Heart left ventricle (tissue), 13 donors: Measurements from ENCODE around the gene AGBL3.

Source experiments
- POLR2A ChIP-seq, 2 donors: fragments of 450-650 bp; IDR thresholded peaks; one replicate each; pipeline ENCODE4 v1.6.1; 2017; ENCODE audit warnings: antibody characterized with exemption in 2 of 2, mild to moderate bottlenecking in 2 of 2, moderate library complexity in 2 of 2
- TF ChIP-seq, protein P1 (sequence below), 12 donors: fragments of 200-600 bp; sonication (generic) in 4 of 12; IDR thresholded peaks; one replicate each; pipeline versions ENCODE4 v1.5.0 to v1.8.0; 2018 to 2022; ENCODE audit warnings: antibody characterized with exemption in 12 of 12, mild to moderate bottlenecking in 5 of 12
- donor health status: ischemic (EF 13 %, LVEDD 7.1; RV severe dilation, severe dysfunction).
- donor health status: DM: no; HTN: yes; CAD: no.
- donor health status: DM: no; HTN: no; CAD: no.
- donor health status: ischemic (EF 25% LVEDD 6.9; RV normal size, moderate dysfunction).
- donor health status: ischemic (EF 25% LVEDD 5.7; RV mildly dilated, moderate dysfunction).
- donor health status: ischemic (EF 35%, LVEDD 5.7; RV mildly dilated, moderate dysfunction).
- donor health status: nonischemic (EF 11% LVEDD 7.7; RV severe dilation, severe dysfunction).
- donor health status: DM: yes; HTN: yes; CAD: no.
- donor health status: PGD.
- donor health status: ischemic (EF 29% LVEDD 5.4; RV normal size, mild dysfunction).
- donor health status: nonischemic (EF 23%, LVEDD 6.1; RV moderate dilation, normal function).

DNA sequence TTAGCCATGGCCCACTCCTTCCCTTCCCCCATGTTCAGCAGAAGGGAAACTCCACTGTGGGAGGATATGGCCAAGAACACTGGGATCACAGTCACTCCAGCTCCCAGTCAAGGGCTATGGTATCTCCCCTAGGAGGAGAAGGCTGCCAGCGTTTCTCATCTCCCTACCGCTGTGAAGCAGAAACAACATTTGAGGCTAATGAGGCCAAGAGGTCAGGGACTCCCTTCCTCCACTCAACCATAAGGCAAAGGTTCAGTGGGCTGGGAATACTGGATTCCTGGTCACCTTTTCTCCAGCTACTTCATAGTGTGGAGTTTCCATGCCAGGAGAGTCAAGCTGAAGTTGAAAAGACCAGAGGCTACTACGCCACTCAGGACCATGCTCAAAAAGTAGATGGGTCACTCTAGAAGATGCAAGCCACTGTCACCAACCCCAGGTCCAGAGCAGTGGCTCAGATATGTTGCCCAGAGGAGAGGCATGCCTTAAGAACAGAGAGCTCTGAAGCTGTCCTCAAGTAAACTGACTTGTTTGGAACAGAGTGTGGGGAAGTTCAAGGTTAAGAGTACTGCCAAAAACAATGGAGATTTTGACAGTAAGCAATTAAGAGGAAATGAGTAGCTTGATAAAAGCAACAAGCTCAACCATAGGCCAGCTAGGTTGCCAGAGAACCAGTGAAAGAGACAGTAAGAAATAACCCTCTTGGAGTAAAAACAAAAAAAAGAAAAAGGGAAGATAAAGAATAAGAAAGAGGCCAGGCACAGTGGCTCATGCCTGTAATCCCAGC is 157.8 kb downstream of the AGBL3 start:
- no peak for TF ChIP-seq POLR2A (IDR thresholded peaks at IDR 0.05)
- TF ChIP-seq, protein P1, sequence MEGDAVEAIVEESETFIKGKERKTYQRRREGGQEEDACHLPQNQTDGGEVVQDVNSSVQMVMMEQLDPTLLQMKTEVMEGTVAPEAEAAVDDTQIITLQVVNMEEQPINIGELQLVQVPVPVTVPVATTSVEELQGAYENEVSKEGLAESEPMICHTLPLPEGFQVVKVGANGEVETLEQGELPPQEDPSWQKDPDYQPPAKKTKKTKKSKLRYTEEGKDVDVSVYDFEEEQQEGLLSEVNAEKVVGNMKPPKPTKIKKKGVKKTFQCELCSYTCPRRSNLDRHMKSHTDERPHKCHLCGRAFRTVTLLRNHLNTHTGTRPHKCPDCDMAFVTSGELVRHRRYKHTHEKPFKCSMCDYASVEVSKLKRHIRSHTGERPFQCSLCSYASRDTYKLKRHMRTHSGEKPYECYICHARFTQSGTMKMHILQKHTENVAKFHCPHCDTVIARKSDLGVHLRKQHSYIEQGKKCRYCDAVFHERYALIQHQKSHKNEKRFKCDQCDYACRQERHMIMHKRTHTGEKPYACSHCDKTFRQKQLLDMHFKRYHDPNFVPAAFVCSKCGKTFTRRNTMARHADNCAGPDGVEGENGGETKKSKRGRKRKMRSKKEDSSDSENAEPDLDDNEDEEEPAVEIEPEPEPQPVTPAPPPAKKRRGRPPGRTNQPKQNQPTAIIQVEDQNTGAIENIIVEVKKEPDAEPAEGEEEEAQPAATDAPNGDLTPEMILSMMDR (IDR thresholded peaks at IDR 0.05): no peak
